ENCODE measurements around the gene MAP2K7.
"Not testable (repeated sequence)": the region's sequence is repeated elsewhere in the genome, so short reads cannot be mapped to it uniquely, and the experiment has no call there.

The MAP2K7 gene

GRCh38 chr19:7885818-7886217 lies 17.9 kb upstream of the MAP2K7 start:
- no peak for DNase-seq

- no peak for DNase-seq
These were observed 16.1 kb upstream of the MAP2K7 start for GRCh38 chr19:7887408-7888144.

- peak; percentile 18 for DNase-seq
These were observed 15.4 kb upstream of the MAP2K7 start, which contains the start of gene LRRC8E for GRCh38 chr19:7888145-7888825. Gene LRRC8E, plus strand, starts transcription at chr19:7888510. Its CDS starts 7,094 bp downstream, at chr19:7895604.

GRCh38 chr19:7888826-7889217 lies 14.9 kb upstream of the MAP2K7 start:
- DNase-seq = no peak

- not testable (repeated sequence) for DNase-seq
These were observed 10.1 kb upstream of the MAP2K7 start for GRCh38 chr19:7893362-7894101.

- no peak for DNase-seq
These were observed 8.9 kb upstream of the MAP2K7 start for GRCh38 chr19:7894612-7895309.

- DNase-seq = no peak
These were observed 8.1 kb upstream of the MAP2K7 start for GRCh38 chr19:7895565-7895964.

GRCh38 chr19:7897292-7897691 lies 6.4 kb upstream of the MAP2K7 start:
- no peak for DNase-seq

GRCh38 chr19:7898967-7899366 lies 4.7 kb upstream of the MAP2K7 start:
- DNase-seq = no peak

GRCh38 chr19:7899751-7900378 lies 3.8 kb upstream of the MAP2K7 start:
- DNase-seq = no peak

- no peak for DNase-seq
These were observed 3.2 kb upstream of the MAP2K7 start for GRCh38 chr19:7900401-7900870.

- no peak for DNase-seq
These were observed 2.7 kb upstream of the MAP2K7 start for GRCh38 chr19:7900931-7901330.

GRCh38 chr19:7901337-7901736 lies 2.3 kb upstream of the MAP2K7 start:
- no peak for DNase-seq

- DNase-seq = no peak
These were observed 857 bp upstream of the MAP2K7 start for GRCh38 chr19:7902796-7903243.

GRCh38 chr19:7904074-7905020 lies 670 bp downstream of the MAP2K7 start:
- peak; percentile 70 for DNase-seq

GRCh38 chr19:7905268-7905667 lies 1.6 kb downstream of the MAP2K7 start:
- no peak for DNase-seq

- DNase-seq = no peak
These were observed 2.2 kb downstream of the MAP2K7 start for GRCh38 chr19:7905859-7906258.

- DNase-seq = no peak
These were observed 3.4 kb downstream of the MAP2K7 start for GRCh38 chr19:7907122-7907521.

GRCh38 chr19:7907544-7907943 lies 3.9 kb downstream of the MAP2K7 start:
- no peak for DNase-seq

- no peak for DNase-seq
These were observed 4.5 kb downstream of the MAP2K7 start for GRCh38 chr19:7908078-7908699.

Measured in stimulated activated naive CD4-positive, alpha-beta T cell treated with Interleukin-2 at 50 U/mL for 16 hours (primary cell).